Esophagus muscularis mucosa (tissue), 3 donors: ENCODE measurements around the gene SUFU.

Experiments
- CTCF ChIP-seq, 3 experiments: fragments of 200-600 bp in 2 of 3; fragments of 450-650 bp in 1 of 3; sonication (generic) in 2 of 3; IDR thresholded peaks; one replicate each; pipeline ENCODE4 v1.5.1; 2017 to 2019; ENCODE audit warnings: antibody characterized with exemption in 3 of 3, mild to moderate bottlenecking in 2 of 3, moderate library complexity in 1 of 3
- POLR2AphosphoS5 ChIP-seq, 2 donors: sonication (generic); formaldehyde crosslinking; IDR thresholded peaks; one replicate each; pipeline ENCODE4 v1.6.1; 2017; ENCODE audit warnings: antibody characterized with exemption in 2 of 2

- TF ChIP-seq CTCF (IDR thresholded peaks at IDR 0.05), result no peak
- no peak for TF ChIP-seq POLR2AphosphoS5 (IDR thresholded peaks at IDR 0.05)
Measured at GRCh38 chr10:102654969-102655368, 151.2 kb downstream of the SUFU start.
